ENCODE results near the gene CYTH4. TPM values are rescaled to one million over a fixed set of nuclear protein-coding genes. Genes with fewer than 3 reads are reported as not detected.

CYTH4 gene
- total RNA-seq, 1 experiment from 2014 or later: 3.8 TPM

DNA sequence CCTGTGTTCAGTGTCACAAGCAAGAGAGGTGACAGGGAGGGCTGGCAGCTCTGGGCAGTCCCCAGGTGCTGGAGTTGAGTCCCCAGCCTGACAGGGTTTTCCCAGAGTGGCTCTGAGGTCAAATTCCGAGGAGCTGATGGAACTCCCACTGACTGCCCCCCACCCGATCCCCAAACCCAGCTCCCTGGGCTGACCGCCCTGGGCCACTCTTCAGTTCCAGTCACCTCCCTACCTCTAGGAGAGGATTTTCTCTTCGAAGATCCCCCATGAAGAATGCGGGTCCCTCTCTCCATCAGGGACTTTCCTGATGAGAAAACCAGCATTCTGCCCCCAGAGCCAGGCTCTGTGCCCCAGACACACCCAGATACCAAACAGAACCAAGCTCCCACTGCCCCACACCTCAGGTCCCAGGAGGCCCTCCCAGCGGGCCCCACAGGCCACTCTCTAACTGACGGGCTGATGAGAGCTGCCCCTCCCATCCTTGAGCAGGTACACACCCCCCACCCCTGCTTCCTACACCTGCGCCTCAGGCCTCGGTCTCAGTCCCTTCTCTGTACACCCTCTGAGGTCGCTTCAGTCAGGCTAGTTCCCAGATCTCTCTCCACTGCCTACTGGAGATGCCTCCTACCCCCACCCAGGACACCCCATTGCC is 26.1 kb upstream of the CYTH4 start:
- no peak for ATAC-seq
- H3K9ac ChIP-seq (ENCODE audit: low read length): no peak overlapping the region
- H3K36me3 ChIP-seq (ENCODE audit: control insufficient read depth in 1 of 2, insufficient read depth in 2 of 2, low read length in 2 of 2): no peaks in the 10 kb centered on the region
- intact Hi-C loops (cut with micrococcal nuclease): no loop called here
- ChIA-PET CTCF (no interaction called here), RAD21 (ENCODE audit: low non-redundant PET in 1 of 2, low total read pairs in 2 of 2, uncharacterized antibody in 2 of 2, unreplicated experiment in 2 of 2) (interaction anchor here in 1 of 2 experiments (1.1 kb wide), 1 partner anchor 57 kb away, joined by 4 read pairs; no protein-coding TSS in a partner anchor), POLR2A (interaction anchor here (1.1 kb wide), 1 partner anchor 12 kb away, joined by 3 read pairs; the partner anchor contains the start of gene RAC2)
- H3K9me3 ChIP-seq (ENCODE audit: control insufficient read depth in 1 of 2, insufficient read depth in 1 of 2, low read depth in 1 of 2, low read length in 2 of 2): no peaks in the 10 kb centered on the region
- no peak overlapping the region for H2AFZ ChIP-seq (ENCODE audit: low read depth, low read length, poor library complexity, severe bottlenecking)
- no peak for TF ChIP-seq CBX3 (IDR thresholded peaks at IDR 0.05; ENCODE audit: low read depth)
- H3K4me2 ChIP-seq (ENCODE audit: low read length): no peak overlapping the region
- no peak overlapping the region for H3K4me3 ChIP-seq (replicated peaks in 1 of 2; ENCODE audit: low read depth in 1 of 2, low read length in 2 of 2)
- no peak for DNase-seq (ENCODE audit: low read depth, low spot score)
- H3K27me3 ChIP-seq (ENCODE audit: insufficient read depth, low read length): no peaks in the 10 kb centered on the region
- H3K27ac ChIP-seq (ENCODE audit: low read depth, low read length): no peak overlapping the region
- H4K20me1 ChIP-seq (ENCODE audit: insufficient read depth): no peaks in the 10 kb centered on the region
- BruUV-seq (replicated peaks): no TSS peak
- no peaks in the 10 kb centered on the region for H3K79me2 ChIP-seq (ENCODE audit: insufficient read depth, low read length)
- peaks cover 46 to 61% of the 10 kb centered on the region in 2 experiments for H3K4me1 ChIP-seq (ENCODE audit: control insufficient read depth in 1 of 2, insufficient read depth in 2 of 2, low read length in 2 of 2)
- H3K9me2 ChIP-seq (ENCODE audit: insufficient read depth): no peaks in the 10 kb centered on the region

DNA sequence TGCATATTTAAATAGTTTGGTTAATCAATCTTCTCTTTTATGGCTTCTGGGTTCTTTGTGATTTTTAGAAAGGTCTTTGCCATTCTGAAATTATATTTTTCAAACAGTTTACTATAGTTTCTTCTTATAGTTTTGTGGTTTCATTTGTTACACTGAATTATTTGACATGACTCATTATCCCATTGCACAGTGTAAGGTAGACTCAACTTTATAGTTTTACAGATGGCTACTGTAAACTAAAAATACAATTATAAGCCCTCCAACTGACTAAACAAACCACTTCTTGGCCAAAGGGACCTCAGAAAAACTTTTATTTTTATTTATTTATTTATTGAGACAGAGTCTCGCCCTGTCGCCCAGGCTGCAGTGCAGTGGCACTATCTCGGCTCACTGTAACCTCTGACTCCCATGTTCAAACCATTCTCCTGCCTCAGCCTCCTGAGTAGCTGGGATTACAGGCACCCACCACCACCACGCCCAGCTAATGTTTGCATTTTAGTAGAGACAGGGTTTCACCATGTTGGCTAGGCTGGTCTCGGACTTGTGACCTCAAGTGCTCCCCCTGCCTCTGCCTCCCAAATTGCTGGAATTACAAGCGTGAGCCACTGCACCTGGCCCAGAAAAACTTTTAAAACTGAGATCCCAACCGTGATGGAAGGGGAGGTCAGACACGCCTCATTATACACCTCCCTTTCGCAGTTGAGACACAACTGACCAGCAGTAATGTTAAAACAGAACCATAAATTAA is 24.1 kb upstream of the CYTH4 start:
- no peak for ATAC-seq
- no peak overlapping the region for H2AFZ ChIP-seq (ENCODE audit: low read depth, low read length, poor library complexity, severe bottlenecking)
- DNase-seq (ENCODE audit: low read depth, low spot score): no peak
- ChIA-PET POLR2A (interaction anchor here (1.3 to 1.4 kb wide), 2 partner anchors 10 to 12 kb away, joined by 3 to 6 read pairs; no protein-coding TSS in a partner anchor), RAD21 (ENCODE audit: low non-redundant PET in 1 of 2, low total read pairs in 2 of 2, uncharacterized antibody in 2 of 2, unreplicated experiment in 2 of 2) (no interaction called here), CTCF (interaction anchor here (1.7 to 3.8 kb wide), 6 partner anchors 9 to 198 kb away, joined by 7 to 30 read pairs (median 19); partner anchors contain the start of gene RAC2)
- no TSS peak for BruUV-seq (replicated peaks)
- H3K4me1 ChIP-seq (ENCODE audit: control insufficient read depth in 1 of 2, insufficient read depth in 2 of 2, low read length in 2 of 2): peaks cover 43 to 58% of the 10 kb centered on the region in 2 experiments
- intact Hi-C loops (cut with micrococcal nuclease): loop anchor here (2.0 kb wide), 1 partner anchor 199 kb away; no protein-coding TSS in a partner anchor
- H3K9me3 ChIP-seq (ENCODE audit: control insufficient read depth in 1 of 2, insufficient read depth in 1 of 2, low read depth in 1 of 2, low read length in 2 of 2): no peaks in the 10 kb centered on the region
- no peaks in the 10 kb centered on the region for H4K20me1 ChIP-seq (ENCODE audit: insufficient read depth)
- no peak overlapping the region for H3K4me3 ChIP-seq (replicated peaks in 1 of 2; ENCODE audit: low read depth in 1 of 2, low read length in 2 of 2)
- no peaks in the 10 kb centered on the region for H3K79me2 ChIP-seq (ENCODE audit: insufficient read depth, low read length)
- no peak overlapping the region for H3K4me2 ChIP-seq (ENCODE audit: low read length)
- no peak overlapping the region for H3K9ac ChIP-seq (ENCODE audit: low read length)
- no peaks in the 10 kb centered on the region for H3K27me3 ChIP-seq (ENCODE audit: insufficient read depth, low read length)
- no peaks in the 10 kb centered on the region for H3K36me3 ChIP-seq (ENCODE audit: control insufficient read depth in 1 of 2, insufficient read depth in 2 of 2, low read length in 2 of 2)
- H3K9me2 ChIP-seq (ENCODE audit: insufficient read depth): no peaks in the 10 kb centered on the region
- no peak overlapping the region for H3K27ac ChIP-seq (ENCODE audit: low read depth, low read length)
- TF ChIP-seq EZH2 (IDR thresholded peaks at IDR 0.05) (no peak), SRF (IDR thresholded peaks at IDR 0.05; ENCODE audit: low read depth) (no peak), YY1 (IDR thresholded peaks at IDR 0.05; ENCODE audit: extremely low read depth, insufficient replicate concordance, low read depth, low read length) (no peak), JUND (IDR thresholded peaks at IDR 0.05) (no peak), ZNF274 (IDR thresholded peaks at IDR 0.05; ENCODE audit: low read depth, low read length) (no peak)
- TF ChIP-seq, protein P1, sequence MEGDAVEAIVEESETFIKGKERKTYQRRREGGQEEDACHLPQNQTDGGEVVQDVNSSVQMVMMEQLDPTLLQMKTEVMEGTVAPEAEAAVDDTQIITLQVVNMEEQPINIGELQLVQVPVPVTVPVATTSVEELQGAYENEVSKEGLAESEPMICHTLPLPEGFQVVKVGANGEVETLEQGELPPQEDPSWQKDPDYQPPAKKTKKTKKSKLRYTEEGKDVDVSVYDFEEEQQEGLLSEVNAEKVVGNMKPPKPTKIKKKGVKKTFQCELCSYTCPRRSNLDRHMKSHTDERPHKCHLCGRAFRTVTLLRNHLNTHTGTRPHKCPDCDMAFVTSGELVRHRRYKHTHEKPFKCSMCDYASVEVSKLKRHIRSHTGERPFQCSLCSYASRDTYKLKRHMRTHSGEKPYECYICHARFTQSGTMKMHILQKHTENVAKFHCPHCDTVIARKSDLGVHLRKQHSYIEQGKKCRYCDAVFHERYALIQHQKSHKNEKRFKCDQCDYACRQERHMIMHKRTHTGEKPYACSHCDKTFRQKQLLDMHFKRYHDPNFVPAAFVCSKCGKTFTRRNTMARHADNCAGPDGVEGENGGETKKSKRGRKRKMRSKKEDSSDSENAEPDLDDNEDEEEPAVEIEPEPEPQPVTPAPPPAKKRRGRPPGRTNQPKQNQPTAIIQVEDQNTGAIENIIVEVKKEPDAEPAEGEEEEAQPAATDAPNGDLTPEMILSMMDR (IDR thresholded peaks at IDR 0.05 in 2 of 3, conservative IDR thresholded peaks at IDR 0.05 in 1 of 3; ENCODE audit: borderline replicate concordance in 1 of 3, insufficient read depth in 1 of 3, low read depth in 2 of 3, low read length in 2 of 3): no peak
- TF ChIP-seq, protein P2, sequence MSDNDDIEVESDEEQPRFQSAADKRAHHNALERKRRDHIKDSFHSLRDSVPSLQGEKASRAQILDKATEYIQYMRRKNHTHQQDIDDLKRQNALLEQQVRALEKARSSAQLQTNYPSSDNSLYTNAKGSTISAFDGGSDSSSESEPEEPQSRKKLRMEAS (IDR thresholded peaks at IDR 0.05): no peak
- TF ChIP-seq, protein P3, sequence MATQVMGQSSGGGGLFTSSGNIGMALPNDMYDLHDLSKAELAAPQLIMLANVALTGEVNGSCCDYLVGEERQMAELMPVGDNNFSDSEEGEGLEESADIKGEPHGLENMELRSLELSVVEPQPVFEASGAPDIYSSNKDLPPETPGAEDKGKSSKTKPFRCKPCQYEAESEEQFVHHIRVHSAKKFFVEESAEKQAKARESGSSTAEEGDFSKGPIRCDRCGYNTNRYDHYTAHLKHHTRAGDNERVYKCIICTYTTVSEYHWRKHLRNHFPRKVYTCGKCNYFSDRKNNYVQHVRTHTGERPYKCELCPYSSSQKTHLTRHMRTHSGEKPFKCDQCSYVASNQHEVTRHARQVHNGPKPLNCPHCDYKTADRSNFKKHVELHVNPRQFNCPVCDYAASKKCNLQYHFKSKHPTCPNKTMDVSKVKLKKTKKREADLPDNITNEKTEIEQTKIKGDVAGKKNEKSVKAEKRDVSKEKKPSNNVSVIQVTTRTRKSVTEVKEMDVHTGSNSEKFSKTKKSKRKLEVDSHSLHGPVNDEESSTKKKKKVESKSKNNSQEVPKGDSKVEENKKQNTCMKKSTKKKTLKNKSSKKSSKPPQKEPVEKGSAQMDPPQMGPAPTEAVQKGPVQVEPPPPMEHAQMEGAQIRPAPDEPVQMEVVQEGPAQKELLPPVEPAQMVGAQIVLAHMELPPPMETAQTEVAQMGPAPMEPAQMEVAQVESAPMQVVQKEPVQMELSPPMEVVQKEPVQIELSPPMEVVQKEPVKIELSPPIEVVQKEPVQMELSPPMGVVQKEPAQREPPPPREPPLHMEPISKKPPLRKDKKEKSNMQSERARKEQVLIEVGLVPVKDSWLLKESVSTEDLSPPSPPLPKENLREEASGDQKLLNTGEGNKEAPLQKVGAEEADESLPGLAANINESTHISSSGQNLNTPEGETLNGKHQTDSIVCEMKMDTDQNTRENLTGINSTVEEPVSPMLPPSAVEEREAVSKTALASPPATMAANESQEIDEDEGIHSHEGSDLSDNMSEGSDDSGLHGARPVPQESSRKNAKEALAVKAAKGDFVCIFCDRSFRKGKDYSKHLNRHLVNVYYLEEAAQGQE (IDR thresholded peaks at IDR 0.05; ENCODE audit: low read depth): no peak

Data from HCT116 (cell line).